ENCODE data around the gene MROH7.

Gene MROH7
- total RNA-seq: 0 to 0.07 reads per million in 2 donors

DNA sequence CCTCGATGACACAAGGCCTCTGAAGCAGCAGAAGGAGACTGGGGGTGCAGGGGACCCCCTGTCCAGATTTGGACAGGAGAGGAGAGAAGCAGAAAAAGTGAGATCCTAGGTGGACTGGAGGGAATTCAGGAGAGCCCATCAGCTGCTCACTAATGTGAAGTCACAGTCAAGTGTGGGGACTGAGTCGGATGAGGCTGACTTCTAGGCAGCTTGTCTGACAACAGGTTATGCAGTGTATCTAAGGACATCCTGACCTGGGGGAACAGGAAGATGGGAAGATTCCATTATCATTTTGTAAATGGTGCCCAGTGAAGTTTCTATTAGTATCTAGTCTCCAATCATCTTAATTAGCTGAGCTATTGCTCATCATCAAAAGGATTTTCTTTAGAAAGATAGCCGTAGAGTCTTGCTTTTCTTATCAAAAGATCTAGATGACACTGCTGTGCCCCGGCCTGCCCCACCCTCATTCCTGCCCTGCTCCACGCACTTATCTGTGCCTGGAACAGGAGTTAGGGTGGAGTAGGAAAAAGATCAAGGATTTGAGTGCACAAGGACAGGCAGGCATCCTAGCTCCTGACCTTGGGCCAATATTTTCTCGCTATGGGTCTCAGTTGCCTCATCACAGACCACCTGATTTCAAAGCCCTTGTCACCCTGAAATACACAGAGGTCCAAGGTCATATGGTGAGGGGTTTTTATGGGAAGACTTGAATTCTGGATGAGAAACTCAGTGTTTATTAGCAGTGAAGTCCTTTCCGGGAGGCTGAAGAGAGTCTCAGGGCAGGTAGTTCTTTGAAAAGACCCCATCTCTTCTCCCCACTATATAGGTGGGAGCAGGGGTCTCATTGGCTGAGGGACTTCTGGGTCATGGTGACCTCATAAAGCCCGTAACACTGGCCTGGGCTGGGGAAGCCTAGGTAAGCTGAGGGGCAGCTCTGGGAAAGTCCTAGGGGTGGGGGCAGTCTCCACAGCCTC is at the start of gene MROH7:
MROH7 (plus strand) TSS at position 924 of the 974 bp plus-strand sequence. CDS start 11,141 bp downstream, outside the sequence.
- DNase-seq: no peak

DNA sequence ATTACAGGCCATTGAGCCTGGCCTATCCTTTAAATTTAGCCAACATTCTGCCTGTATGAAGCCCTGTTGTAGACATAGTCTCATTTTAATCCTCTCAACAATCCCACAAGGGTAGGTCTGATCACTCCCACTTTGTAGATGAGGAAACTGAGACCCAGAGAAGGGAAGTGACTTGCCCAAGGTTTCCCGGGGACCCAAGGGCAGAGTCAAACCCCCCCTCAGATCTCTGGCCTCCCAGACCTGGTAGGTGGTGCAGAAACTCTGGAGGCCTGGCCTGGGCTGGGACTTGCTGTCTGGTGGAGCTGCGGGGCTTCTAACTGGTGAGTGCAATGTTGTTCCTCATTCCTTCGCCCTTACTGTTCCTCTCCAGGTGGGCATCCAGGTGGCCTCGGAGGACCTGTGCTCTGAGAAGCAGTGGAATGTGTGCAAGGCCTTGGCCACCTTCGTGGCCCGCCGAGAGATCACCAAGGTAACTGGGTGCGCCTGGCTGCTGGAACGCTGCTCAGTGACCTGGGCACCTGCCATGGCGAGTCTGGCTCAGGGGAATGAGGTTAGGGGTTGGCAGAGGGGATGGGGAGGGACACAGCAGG is 47.9 kb upstream of the MROH7 start:
- no peak for DNase-seq

DNA sequence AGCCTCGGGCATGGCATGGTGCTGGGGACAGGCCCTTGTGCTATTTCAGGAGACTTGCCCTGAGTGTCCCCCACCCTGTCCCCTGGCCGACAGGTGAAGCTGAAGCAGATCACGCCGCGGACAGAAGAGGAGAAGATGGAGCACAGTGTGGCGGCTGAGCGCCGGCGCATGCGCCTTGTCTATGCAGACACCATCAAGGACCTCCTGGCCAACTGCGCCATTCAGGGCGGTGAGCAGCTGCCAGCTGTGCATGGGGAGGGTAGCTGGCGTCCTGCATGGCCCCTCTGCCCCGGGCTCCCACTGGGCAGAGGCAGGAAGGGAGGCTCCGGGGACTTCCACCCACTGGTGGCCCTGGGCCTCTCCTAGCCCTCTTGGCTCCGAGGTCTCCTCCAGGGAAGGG is 47.1 kb upstream of the MROH7 start:
- DNase-seq: no peak

DNA sequence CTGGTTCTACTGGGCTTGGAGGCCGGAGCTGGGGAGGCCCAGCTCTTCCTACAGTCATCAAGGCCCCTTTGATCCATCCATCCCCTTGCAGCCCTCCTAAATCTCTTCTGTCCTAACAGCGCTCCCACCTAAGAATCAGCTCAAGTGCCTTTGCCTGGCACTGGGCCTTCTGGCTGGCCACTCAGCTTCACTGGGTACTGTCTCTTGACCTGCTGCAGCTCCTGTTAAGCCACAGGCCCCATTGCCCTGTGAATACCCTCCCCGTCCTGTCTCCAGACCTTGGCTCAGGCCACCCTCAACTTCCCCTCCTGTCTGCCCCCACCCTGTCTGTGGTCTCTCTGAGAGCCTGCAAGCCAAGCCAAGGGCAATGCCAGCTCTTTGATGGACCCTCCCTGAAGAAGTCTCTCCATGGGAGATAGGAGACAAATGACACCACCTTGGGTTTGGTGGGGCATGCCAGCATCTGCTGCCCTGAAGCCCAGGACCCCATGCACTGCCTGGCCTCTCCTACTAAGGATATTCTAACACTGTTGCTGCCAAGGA is 45.6 kb upstream of the MROH7 start:
- DNase-seq: no peak

- DNase-seq: no peak
Measured at GRCh38 chr1:54596756-54597155, 44.8 kb upstream of the MROH7 start.

DNA sequence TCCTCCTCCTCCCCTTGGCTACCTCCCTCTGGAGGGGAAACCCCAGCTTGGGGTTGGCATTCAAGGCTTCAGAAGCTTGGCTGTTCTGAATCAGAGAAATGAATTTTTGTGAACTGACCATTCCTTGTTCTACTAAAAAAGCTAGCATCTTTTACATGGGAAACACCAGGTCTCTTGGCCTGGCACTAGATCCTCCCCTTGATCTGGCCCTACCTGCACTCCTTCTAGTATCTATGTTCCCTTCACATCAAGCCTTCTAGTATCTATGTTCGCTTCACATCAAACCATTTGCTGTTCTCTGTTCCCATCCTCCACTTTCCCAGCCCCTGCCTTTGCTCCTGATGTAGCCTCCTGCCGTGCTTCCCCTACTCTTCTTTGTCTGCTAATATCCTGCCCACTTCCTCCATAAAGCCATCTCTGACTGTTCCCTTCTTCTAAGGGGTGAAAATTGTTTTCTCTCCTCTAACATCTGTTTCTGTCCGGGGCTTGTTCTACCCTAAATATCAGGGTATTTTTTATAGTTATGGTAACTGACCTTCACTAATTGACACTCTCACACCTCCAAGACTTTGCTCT is 44.0 kb upstream of the MROH7 start:
- DNase-seq: no peak

DNA sequence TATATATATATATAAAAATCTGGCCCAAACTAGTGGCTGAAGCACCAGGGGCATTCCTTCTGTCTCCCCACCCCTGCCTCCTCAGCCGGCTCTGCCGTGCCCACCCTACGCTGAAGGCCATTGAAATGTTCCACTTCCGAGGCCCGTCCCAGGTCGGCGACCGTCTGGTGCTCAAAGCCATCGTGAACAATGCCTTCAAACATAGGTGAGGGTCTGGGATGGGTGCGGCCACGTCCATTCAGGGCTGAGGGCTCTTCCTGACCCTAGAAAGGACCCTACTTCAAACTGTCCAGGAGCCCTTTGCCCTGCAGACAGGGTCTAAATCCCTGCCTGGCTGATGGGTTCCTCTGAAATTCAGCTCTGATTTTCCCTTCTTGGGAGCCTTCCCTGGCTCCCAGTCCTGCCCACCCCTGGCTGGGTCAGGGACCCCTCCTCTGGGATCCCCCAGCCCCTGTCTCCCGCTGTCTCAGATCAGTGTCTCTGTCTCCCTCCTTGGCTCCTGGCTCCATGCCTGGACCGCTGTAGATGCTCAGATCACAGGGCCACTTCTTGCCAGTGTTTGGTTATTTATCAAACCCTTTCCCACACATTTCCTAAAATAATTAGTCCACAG is 42.3 kb upstream of the MROH7 start:
- DNase-seq: no peak

- DNase-seq: no peak
Measured at GRCh38 chr1:54600947-54601721, 40.5 kb upstream of the MROH7 start.

DNA sequence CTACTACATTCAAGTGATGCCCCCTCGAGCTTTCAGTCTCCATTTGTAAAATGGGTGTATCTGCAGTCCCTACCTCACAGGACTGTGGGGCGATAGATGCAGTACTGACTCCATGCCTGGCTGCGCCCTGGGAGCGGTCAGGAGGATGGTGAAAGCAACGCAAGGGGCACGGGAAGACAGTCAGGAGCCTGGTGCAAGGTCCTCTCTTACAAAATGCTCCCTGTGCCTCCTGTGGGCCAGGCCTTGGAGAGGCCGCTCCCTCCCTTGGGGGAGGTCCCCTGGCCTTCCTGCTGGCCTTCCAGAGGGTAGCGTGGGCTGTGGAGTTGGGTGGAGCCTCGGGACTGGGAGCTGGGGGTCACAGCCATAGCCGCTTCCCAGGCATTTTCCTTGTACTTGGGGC is 39.9 kb upstream of the MROH7 start:
- DNase-seq: no peak

DNA sequence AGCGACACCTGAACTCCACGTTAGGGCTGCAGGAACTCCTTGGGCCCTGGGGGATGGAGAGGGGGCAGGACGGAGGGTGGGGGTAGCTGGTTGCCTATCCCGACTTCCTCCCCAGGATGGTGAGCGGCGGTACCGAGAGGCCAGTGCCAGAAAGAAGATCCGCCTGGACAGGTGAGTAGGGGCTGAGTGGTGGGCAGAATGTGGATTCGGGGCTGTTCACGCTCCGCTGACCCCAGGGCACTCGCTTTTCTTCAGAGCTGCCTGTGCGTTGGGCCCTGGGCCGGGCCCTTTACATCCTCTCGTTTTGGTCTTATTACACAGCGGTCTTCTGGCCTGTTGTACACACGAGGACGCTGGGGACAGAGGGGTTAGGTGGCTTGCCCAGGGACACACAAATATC is 39.0 kb upstream of the MROH7 start:
- DNase-seq: no peak

GRCh38 chr1:54603241-54603640 is 38.3 kb upstream of the MROH7 start:
- no peak for DNase-seq

DNA sequence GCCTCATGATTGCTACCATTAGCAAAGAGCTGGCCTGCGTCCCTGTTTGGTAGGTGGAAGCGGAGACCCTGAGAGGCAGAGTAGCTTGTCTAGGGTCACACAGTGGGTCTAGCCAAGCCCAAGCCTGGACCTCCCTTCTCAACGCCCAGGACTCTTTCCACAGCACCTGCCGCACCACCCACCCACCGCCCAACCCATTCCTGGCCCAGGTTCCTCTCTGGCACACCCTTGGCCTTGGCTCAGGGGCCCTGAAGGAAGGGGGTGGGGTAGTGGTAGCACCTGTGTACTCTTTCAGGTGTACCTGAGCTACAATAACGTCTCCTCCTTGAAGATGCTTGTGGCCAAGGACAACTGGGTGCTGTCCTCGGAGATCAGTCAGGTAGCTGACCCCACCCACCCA is 37.5 kb upstream of the MROH7 start:
- no peak for DNase-seq

DNA sequence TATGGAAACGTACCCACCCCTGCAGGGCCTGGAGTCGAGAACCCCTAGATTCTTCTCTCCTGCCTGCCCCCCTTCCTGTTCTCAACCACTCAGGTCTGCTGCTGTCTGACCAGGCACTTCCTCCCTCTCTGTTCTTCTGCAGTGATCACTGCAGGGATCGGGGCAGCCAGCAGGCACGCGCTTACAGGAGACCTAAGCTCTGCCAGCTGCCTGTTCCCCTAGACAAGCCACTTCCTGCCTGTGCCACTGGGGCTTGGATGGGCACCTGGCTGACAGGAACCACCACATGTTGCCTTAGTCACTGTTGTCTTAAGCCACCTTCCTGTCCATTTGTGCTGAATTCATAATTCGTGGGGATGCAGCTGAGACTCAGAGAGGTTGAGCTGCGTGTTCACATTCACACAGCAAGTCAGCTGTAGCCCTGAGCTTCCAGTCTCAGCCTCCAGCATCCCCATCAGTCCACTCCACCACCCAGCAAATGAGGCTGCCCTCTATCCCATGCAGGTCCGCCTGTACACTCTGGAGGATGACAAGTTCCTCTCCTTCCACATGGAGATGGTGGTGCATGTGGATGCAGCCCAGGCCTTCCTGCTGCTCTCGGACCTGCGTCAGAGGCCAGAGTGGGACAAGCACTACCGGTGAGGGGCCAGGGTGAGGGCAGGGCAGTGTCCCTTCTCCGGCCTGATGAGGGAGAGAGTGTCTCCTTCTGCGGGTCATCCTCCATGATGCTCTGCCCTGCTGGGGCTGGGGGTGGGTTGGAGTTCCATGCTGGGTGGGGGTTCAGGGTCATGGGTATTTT is 36.8 kb upstream of the MROH7 start:
- no peak for DNase-seq

- no peak for DNase-seq
Measured at GRCh38 chr1:54606096-54606989, 35.2 kb upstream of the MROH7 start.

DNA sequence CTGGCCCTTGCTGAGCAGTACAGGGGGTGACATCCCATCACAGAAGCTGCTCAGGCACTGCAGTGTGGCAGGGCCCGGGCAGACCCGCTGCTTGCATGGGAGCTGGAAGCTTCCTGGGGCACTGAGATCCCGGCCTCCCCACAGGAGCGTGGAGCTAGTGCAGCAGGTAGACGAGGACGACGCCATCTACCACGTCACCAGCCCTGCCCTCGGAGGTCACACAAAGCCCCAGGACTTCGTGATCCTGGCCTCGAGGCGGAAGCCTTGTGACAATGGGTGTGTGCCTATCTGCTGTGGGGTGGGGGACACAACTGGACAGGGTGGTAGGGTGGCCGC is 34.6 kb upstream of the MROH7 start:
- DNase-seq: no peak

DNA sequence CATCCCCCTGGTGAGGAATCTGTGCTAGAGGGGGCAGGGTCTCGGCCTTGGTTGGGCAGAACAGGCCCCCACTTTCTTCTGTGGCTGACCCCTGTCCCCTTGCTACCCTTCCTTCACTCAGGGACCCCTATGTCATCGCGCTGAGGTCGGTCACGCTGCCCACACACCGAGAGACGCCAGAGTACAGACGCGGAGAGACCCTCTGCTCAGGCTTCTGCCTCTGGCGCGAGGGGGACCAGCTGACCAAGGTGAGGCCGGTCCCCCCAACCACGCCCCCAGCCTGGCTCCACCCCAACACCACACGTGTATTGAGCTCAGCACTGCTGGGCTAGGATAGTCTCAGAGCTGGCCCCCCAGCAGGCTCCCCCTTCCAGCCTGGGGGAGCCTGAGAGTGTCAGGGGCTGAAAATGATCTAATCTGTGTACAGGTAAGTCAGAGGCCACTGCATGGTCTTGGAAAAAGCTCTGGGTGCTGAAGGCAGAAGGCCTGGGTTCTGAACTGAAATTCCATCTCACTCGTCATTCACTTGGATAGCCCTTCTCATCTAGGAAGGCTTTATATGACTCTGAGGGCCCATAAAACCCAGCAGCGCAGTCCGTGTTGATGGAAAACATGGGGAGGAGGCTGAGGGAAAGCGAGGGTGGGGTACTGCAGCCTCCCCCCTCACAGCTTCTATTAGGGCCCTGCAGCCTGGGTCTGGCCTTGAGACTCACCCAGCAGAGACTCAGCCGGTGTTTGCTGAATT is 33.6 kb upstream of the MROH7 start:
- DNase-seq: no peak

- no peak for DNase-seq
Measured at GRCh38 chr1:54608566-54609230, 32.9 kb upstream of the MROH7 start.

- DNase-seq: no peak
Measured at GRCh38 chr1:54609301-54609921, 32.2 kb upstream of the MROH7 start.

GRCh38 chr1:54610048-54610447 is 31.5 kb upstream of the MROH7 start:
- no peak for DNase-seq

Data from T-helper 9 cell (primary cell).